KMS-11 (cell line): ENCODE data around the gene ORAI3.

Source experiments
- H2AFZ ChIP-seq: fragments of 200-600 bp; sonication (generic); 2 replicates; pipeline ENCODE4 v1.6.1; 2016; ENCODE audit warnings: antibody characterized with exemption, mixed run types, low read depth
- H3K27ac ChIP-seq: fragments of 200-600 bp; sonication (generic); 2 replicates; pipeline ENCODE4 v1.6.1; 2016; ENCODE audit warnings: mild to moderate bottlenecking, mixed run types
- H3K27me3 ChIP-seq: fragments of 200-600 bp; sonication (generic); 2 replicates; pipeline ENCODE4 v1.6.1; 2017; ENCODE audit warnings: mild to moderate bottlenecking, low read depth, mixed run types, moderate library complexity; ENCODE audit not compliant: insufficient read depth
- H3K36me3 ChIP-seq: fragments of 200-600 bp; sonication (generic); 2 replicates; pipeline ENCODE4 v1.6.1; 2017; ENCODE audit warnings: mild to moderate bottlenecking, mixed run types; ENCODE audit not compliant: insufficient read depth
- H3K4me1 ChIP-seq: fragments of 200-600 bp; sonication (generic); 2 replicates; pipeline ENCODE4 v1.6.1; 2016; ENCODE audit warnings: mild to moderate bottlenecking, low read depth, mixed run types; ENCODE audit not compliant: poor library complexity, severe bottlenecking
- H3K4me2 ChIP-seq: fragments of 200-600 bp; sonication (generic); 2 replicates; pipeline ENCODE4 v1.7.0; 2016; ENCODE audit warnings: mild to moderate bottlenecking, mixed run types
- H3K4me3 ChIP-seq: fragments of 200-600 bp; sonication (generic); IDR thresholded peaks from 2 replicates; pipeline ENCODE4 v1.6.1; 2017; ENCODE audit warnings: low read depth, low read length, mixed read lengths; ENCODE audit not compliant: insufficient read depth
- H3K79me2 ChIP-seq: fragments of 200-600 bp; sonication (generic); 2 replicates; pipeline ENCODE4 v1.6.1; 2016; ENCODE audit warnings: low read depth, mixed run types; ENCODE audit not compliant: insufficient read depth
- H3K9ac ChIP-seq: fragments of 200-600 bp; sonication (generic); 2 replicates; pipeline ENCODE4 v1.6.1; 2016; ENCODE audit warnings: mild to moderate bottlenecking, mixed run types
- H4K20me1 ChIP-seq: fragments of 200-600 bp; sonication (generic); 2 replicates; pipeline ENCODE4 v1.6.1; 2016; ENCODE audit warnings: mild to moderate bottlenecking, mixed run types; ENCODE audit not compliant: insufficient read depth
- CTCF ChIP-seq: fragments of 200-600 bp; sonication (generic); conservative IDR thresholded peaks from 2 replicates; pipeline ENCODE4 v1.6.1; 2017; ENCODE audit warnings: low read depth, mild to moderate bottlenecking, antibody characterized with exemption, low read length, moderate library complexity, mixed read lengths

Gene ORAI3

GRCh38 chr16:30992931-30993816 lies 44.3 kb downstream of the ORAI3 start:
- Histone ChIP-seq H3K27ac (no peak overlapping the region), H2AFZ (no peak overlapping the region), H3K4me1 (peaks cover 8% of the 10 kb centered on the region), H3K9ac (no peak overlapping the region), H3K79me2 (no peaks in the 10 kb centered on the region), H3K27me3 (no peaks in the 10 kb centered on the region; the same call in 1 of the 2 replicates), H3K4me3 (no peak overlapping the region), H3K36me3 (no peaks in the 10 kb centered on the region), H4K20me1 (no peaks in the 10 kb centered on the region), H3K4me2 (no peak overlapping the region)
- TF ChIP-seq CTCF: no peak

DNA sequence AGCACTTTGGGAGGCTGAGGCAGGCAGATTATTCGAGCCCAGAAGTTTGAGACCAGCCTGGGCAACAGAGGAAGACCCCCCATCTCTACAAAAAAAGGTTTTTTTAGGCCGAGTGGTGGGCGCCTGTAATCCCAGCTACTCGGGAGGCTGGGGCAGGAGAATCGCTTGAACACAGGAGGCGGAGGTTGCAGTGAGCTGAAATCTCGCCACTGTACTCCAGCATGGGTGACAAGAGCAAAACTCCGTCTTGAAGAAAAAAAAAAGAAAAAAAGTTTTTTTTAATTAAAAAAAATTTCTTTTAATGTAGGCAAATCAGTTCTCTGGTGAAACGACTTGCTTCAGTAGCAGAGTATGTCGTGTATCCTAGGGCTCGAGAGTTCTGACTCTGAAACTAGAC lies 47.1 kb downstream of the ORAI3 start:
- peak overlapping the region; percentile 66 for H3K4me2 ChIP-seq
- H3K27ac ChIP-seq: no peak overlapping the region
- peak overlapping the region; percentile 77; the same call in 1 of the 2 replicates for H2AFZ ChIP-seq
- H4K20me1 ChIP-seq: no peaks in the 10 kb centered on the region
- no peak for TF ChIP-seq CTCF
- H3K27me3 ChIP-seq: peaks cover 4% of the 10 kb centered on the region; the same call in 1 of the 2 replicates
- no peak overlapping the region for H3K4me3 ChIP-seq
- H3K9ac ChIP-seq: no peak overlapping the region
- no peaks in the 10 kb centered on the region for H3K36me3 ChIP-seq
- H3K4me1 ChIP-seq: peaks cover 8% of the 10 kb centered on the region
- H3K79me2 ChIP-seq: no peaks in the 10 kb centered on the region

DNA sequence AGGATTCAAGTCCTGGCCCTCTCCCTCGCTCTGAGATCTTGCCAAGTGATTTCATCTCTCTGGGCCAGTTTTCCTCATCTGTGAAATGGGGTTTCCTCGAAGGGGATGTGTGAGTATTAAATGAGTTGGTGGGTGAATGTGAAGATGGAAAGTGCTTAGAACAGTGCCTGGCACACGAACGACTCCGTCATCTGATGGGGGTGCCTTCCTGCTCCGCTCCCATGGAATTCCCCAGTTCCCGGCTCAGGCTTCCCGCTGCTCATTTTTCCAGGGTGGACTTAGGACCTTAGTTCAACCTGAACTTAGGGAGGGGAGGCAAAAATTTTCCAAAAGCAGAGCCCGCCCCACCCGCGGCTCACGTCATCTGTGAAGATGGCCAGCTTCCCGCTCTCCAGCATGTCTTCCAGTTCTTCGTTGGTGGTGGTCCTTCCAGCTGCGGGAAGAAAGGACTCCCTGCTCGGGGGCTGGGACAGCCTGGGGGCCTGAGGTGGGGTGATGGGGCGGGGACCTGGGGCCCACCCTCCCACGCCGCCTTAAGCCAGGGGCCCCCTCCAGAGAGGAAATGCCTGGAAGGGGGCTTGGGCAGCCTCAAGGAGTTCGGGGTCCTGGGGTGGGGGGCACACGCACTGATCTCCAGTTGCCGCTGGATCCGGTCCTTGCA lies 47.6 kb downstream of the ORAI3 start:
- Histone ChIP-seq H3K4me1 (peaks cover 8% of the 10 kb centered on the region), H3K27ac (peak overlapping the region; percentile 49), H4K20me1 (no peaks in the 10 kb centered on the region), H3K4me3 (no peak overlapping the region), H3K36me3 (no peaks in the 10 kb centered on the region), H3K4me2 (peak overlapping the region; percentile 66), H3K27me3 (peaks cover 4% of the 10 kb centered on the region; the same call in 1 of the 2 replicates), H3K9ac (peak overlapping the region; percentile 80), H3K79me2 (no peaks in the 10 kb centered on the region), H2AFZ (peak overlapping the region; percentile 77)
- TF ChIP-seq CTCF: no peak

- TF ChIP-seq CTCF: no peak
- H3K36me3 ChIP-seq: no peaks in the 10 kb centered on the region
- no peak overlapping the region for H3K4me3 ChIP-seq
- peaks cover 8% of the 10 kb centered on the region for H3K4me1 ChIP-seq
- peak overlapping the region; percentile 93 for H3K4me2 ChIP-seq
- peaks cover 4% of the 10 kb centered on the region; the same call in 1 of the 2 replicates for H3K27me3 ChIP-seq
- no peaks in the 10 kb centered on the region for H4K20me1 ChIP-seq
- no peaks in the 10 kb centered on the region for H3K79me2 ChIP-seq
- H3K9ac ChIP-seq: peak overlapping the region; percentile 80
- H3K27ac ChIP-seq: peak overlapping the region; percentile 49
- peak overlapping the region; percentile 77 for H2AFZ ChIP-seq
Measured at GRCh38 chr16:30996985-30997724, 48.3 kb downstream of the ORAI3 start.
